DOHH2 (cell line): ENCODE data around the gene IL16.

Experiments
- CTCF ChIP-seq: fragments of 200-600 bp; sonication (generic); IDR thresholded peaks from one replicate; pipeline ENCODE4 v1.5.1; 2014; ENCODE audit warnings: antibody characterized with exemption, mild to moderate bottlenecking, low read depth, low read length; ENCODE audit not compliant: poor library complexity, severe bottlenecking
- EZH2phosphoT487 ChIP-seq: fragments of 200-600 bp; sonication (generic); IDR thresholded peaks from 2 replicates; pipeline ENCODE4 v1.6.1; 2017; ENCODE audit warnings: borderline replicate concordance, mild to moderate bottlenecking, antibody characterized with exemption, low read length, moderate library complexity, mixed read lengths

DNA sequence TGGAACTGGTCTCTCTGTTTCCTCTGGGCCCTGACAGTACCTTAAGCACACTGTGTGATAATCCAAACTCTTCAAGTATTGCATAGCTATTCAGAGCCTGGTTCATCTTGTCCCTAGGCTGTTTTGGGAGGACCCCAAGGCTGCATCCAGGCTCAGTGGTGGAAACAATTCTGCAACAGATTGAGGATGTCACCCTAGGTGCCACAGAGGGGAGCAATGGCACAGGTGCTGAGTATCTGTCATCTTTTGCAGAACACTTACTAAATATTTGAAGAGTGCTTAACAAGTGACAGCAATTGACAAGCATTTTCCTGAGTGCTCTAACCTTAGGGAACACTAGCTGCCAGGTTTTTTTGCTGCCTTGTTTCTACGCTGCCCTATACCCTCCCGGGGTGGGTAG is 99.5 kb downstream of the IL16 start:
- peak; percentile 24 for TF ChIP-seq CTCF
- TF ChIP-seq EZH2phosphoT487, result no peak
